ENCODE measurements around the gene AKAP13. TPM values are rescaled to one million over a fixed set of nuclear protein-coding genes. Genes with fewer than 3 reads are reported as not detected.
A peak's percentile ranks its signal among the peaks of the same experiment; 100 is the strongest.

Gene AKAP13
- total RNA-seq, 1 experiment from 2014 or later = 49.6 TPM

DNA sequence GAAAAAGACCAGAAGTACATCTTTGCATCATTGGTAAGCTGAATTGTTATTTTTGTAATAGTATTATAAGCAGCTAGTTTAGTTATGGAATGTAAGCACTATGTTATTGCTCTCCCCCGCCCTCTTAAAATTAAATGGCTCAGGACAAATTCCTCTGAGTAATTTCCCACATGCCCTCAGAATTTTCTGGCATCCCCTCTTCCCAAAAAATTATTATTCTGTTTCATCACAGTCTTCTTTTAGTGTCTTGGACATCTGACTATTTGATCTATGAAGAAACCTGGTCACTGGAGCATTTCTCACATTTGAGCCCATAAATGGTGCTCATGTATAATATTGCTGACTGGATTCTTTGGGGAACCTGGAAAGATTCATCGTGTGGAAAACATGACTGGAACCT lies 346.1 kb downstream of the AKAP13 start:
- CTCF ChIA-PET = interaction anchor here (0.6 kb wide), 1 partner anchor 1068 kb away, joined by 4 read pairs; the partner anchor contains the start of gene NMB
- no peak overlapping the region for H3K27ac Mint-ChIP-seq (ENCODE audit: unreplicated experiment)
- POLR2A ChIA-PET = no interaction called here
- H3K9me3 Mint-ChIP-seq (ENCODE audit: unreplicated experiment) = no peaks in the 10 kb centered on the region
- no peak for DNase-seq
- TF ChIP-seq, protein P1, sequence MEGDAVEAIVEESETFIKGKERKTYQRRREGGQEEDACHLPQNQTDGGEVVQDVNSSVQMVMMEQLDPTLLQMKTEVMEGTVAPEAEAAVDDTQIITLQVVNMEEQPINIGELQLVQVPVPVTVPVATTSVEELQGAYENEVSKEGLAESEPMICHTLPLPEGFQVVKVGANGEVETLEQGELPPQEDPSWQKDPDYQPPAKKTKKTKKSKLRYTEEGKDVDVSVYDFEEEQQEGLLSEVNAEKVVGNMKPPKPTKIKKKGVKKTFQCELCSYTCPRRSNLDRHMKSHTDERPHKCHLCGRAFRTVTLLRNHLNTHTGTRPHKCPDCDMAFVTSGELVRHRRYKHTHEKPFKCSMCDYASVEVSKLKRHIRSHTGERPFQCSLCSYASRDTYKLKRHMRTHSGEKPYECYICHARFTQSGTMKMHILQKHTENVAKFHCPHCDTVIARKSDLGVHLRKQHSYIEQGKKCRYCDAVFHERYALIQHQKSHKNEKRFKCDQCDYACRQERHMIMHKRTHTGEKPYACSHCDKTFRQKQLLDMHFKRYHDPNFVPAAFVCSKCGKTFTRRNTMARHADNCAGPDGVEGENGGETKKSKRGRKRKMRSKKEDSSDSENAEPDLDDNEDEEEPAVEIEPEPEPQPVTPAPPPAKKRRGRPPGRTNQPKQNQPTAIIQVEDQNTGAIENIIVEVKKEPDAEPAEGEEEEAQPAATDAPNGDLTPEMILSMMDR (IDR thresholded peaks at IDR 0.05; ENCODE audit: insufficient read depth in 1 of 2, low read depth in 1 of 2, low read length in 1 of 2, severe bottlenecking in 1 of 2, unreplicated experiment in 1 of 2) = no peak
- Histone ChIP-seq H3K27me3 (replicated peaks; ENCODE audit: control insufficient read depth, insufficient read depth, low read length) (no peaks in the 10 kb centered on the region), H3K36me3 (ENCODE audit: control insufficient read depth, insufficient read depth, low read length) (0 out of 2 replicates have a peak, but pooled peaks cover 1% of the 10 kb centered on the region), H3K4me3 (ENCODE audit: low read depth, low read length) (no peak overlapping the region), H3K4me1 (peaks cover 12% of the 10 kb centered on the region; the same call in 1 of the 2 replicates), H3K9me3 (no peaks in the 10 kb centered on the region)
- H3K27me3 Mint-ChIP-seq (ENCODE audit: insufficient read depth, unreplicated experiment) = no peaks in the 10 kb centered on the region
- peaks cover 14% of the 10 kb centered on the region for H3K4me1 Mint-ChIP-seq (ENCODE audit: low read depth, unreplicated experiment)
- BruUV-seq (replicated peaks) = no TSS peak
- no peak overlapping the region for H3K4me3 Mint-ChIP-seq (ENCODE audit: unreplicated experiment)
- intact Hi-C loops (cut with micrococcal nuclease; ENCODE audit: unreplicated experiment) = loop anchor here (5.0 kb wide), 1 partner anchor 429 kb away; no protein-coding TSS in a partner anchor
- H3K36me3 Mint-ChIP-seq (ENCODE audit: insufficient read depth, unreplicated experiment) = peaks cover 62% of the 10 kb centered on the region

DNA sequence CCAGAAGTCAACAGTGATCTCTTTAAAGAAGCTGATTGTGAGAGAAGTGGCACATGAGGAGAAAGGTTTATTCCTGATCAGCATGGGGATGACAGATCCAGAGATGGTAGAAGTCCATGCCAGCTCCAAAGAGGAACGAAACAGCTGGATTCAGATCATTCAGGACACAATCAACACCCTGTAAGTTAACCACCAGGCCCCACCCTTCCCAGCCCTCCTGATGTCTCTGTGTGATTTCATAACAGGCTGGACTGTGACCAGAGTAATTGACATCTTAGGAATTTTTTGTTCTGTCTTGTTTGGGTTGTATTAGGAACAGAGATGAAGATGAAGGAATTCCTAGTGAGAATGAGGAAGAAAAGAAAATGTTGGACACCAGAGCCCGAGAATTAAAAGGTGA lies 346.7 kb downstream of the AKAP13 start:
- H3K36me3 ChIP-seq (ENCODE audit: control insufficient read depth, insufficient read depth, low read length) = 0 out of 2 replicates have a peak, but pooled peaks cover 1% of the 10 kb centered on the region
- intact Hi-C loops (cut with micrococcal nuclease; ENCODE audit: unreplicated experiment) = loop anchor here (5.0 kb wide), 1 partner anchor 430 kb away; no protein-coding TSS in a partner anchor
- H3K4me3 ChIP-seq (ENCODE audit: low read depth, low read length) = no peak overlapping the region
- H3K27ac Mint-ChIP-seq (ENCODE audit: unreplicated experiment) = peak overlapping the region; percentile 33
- TF ChIP-seq, protein P1 (IDR thresholded peaks at IDR 0.05; ENCODE audit: insufficient read depth in 1 of 2, low read depth in 1 of 2, low read length in 1 of 2, severe bottlenecking in 1 of 2, unreplicated experiment in 1 of 2) = no peak
- POLR2A ChIA-PET = no interaction called here
- no peak overlapping the region for H3K4me3 Mint-ChIP-seq (ENCODE audit: unreplicated experiment)
- H3K27me3 Mint-ChIP-seq (ENCODE audit: insufficient read depth, unreplicated experiment) = no peaks in the 10 kb centered on the region
- BruUV-seq (replicated peaks) = no TSS peak
- peaks cover 14% of the 10 kb centered on the region for H3K4me1 Mint-ChIP-seq (ENCODE audit: low read depth, unreplicated experiment)
- CTCF ChIA-PET = interaction anchor here (0.6 kb wide), 1 partner anchor 1069 kb away, joined by 4 read pairs; the partner anchor contains the start of gene NMB
- H3K9me3 Mint-ChIP-seq (ENCODE audit: unreplicated experiment) = no peaks in the 10 kb centered on the region
- peaks cover 68% of the 10 kb centered on the region for H3K36me3 Mint-ChIP-seq (ENCODE audit: insufficient read depth, unreplicated experiment)
- H3K4me1 ChIP-seq = peaks cover 12% of the 10 kb centered on the region; the same call in 1 of the 2 replicates
- no peaks in the 10 kb centered on the region for H3K27me3 ChIP-seq (replicated peaks; ENCODE audit: control insufficient read depth, insufficient read depth, low read length)
- no peaks in the 10 kb centered on the region for H3K9me3 ChIP-seq
- DNase-seq = no peak

- no TSS peak for BruUV-seq (replicated peaks)
- Histone ChIP-seq H3K36me3 (ENCODE audit: control insufficient read depth, insufficient read depth, low read length) (peaks cover 2% of the 10 kb centered on the region), H3K4me3 (ENCODE audit: low read depth, low read length) (no peak overlapping the region), H3K9me3 (0 out of 2 replicates have a peak, but pooled peaks cover 4% of the 10 kb centered on the region), H3K27me3 (replicated peaks; ENCODE audit: control insufficient read depth, insufficient read depth, low read length) (no peaks in the 10 kb centered on the region), H3K4me1 (peaks cover 12% of the 10 kb centered on the region; the same call in 1 of the 2 replicates)
- POLR2A ChIA-PET = no interaction called here
- TF ChIP-seq, protein P1 (IDR thresholded peaks at IDR 0.05; ENCODE audit: insufficient read depth in 1 of 2, low read depth in 1 of 2, low read length in 1 of 2, severe bottlenecking in 1 of 2, unreplicated experiment in 1 of 2) = peak; percentile 53 to 65
- Mint-ChIP-seq H3K4me1 (ENCODE audit: low read depth, unreplicated experiment) (peaks cover 14% of the 10 kb centered on the region), H3K9me3 (ENCODE audit: unreplicated experiment) (peaks cover 29% of the 10 kb centered on the region), H3K27ac (ENCODE audit: unreplicated experiment) (no peak overlapping the region), H3K36me3 (ENCODE audit: insufficient read depth, unreplicated experiment) (peaks cover 77% of the 10 kb centered on the region), H3K4me3 (ENCODE audit: unreplicated experiment) (no peak overlapping the region), H3K27me3 (ENCODE audit: insufficient read depth, unreplicated experiment) (no peaks in the 10 kb centered on the region)
- CTCF ChIA-PET = interaction anchor here (1.0 kb wide), 1 partner anchor 110 kb away, joined by 10 read pairs; no protein-coding TSS in a partner anchor
- peak in 1 of 2 experiments; percentile 57 for DNase-seq
- intact Hi-C loops (cut with micrococcal nuclease; ENCODE audit: unreplicated experiment) = loop anchor here (1.0 to 2.0 kb wide), 4 partner anchors 21 to 110 kb away; no protein-coding TSS in a partner anchor
These were observed 349.8 kb downstream of the AKAP13 start for GRCh38 chr15:85730001-85730820.
